Panc1 (cell line): ENCODE results near the gene ARFGAP1. TPM values are rescaled to one million over a fixed set of nuclear protein-coding genes. Genes with fewer than 3 reads are reported as not detected.
A peak's percentile ranks its signal among the peaks of the same experiment; 100 is the strongest.
"Not testable (repeated sequence)": the region's sequence is repeated elsewhere in the genome, so short reads cannot be mapped to it uniquely, and the experiment has no call there.

Experiments used
- ATAC-seq: fragments of 200-7000 bp; cut with Tn5 transposase; 2 replicates; pipeline ENCODE4 v1.9.1; 2020; ENCODE audit warnings: mild to moderate bottlenecking, moderate library complexity
- BruUV-seq: library from RNA; stranded (reverse); fragments of 400-500 nt; replicated peaks from 2 replicates; lab custom pipeline; 2021; lab: Mats Ljungman, UMichigan
- CTCF ChIA-PET: fragments of 300-600 bp; sonication (Branson Sonifier 250); formaldehyde crosslinking; loops from one replicate; lab custom pipeline; 2022; ENCODE audit warnings: antibody characterized with exemption; lab: Charles Lee
- POLR2A ChIA-PET: fragments of 300-600 bp; sonication (Branson Sonifier 250); formaldehyde crosslinking; loops from one replicate; lab custom pipeline; 2022; ENCODE audit warnings: antibody characterized with exemption; lab: Charles Lee
- DNase-seq: peaks from one replicate; pipeline ENCODE4 v3.0.0-alpha.2; 2010; ENCODE audit warnings: low read depth, low spot score
- H3K27ac ChIP-seq: 2 replicates; pipeline ENCODE4 v1.5.1; 2011; ENCODE audit warnings: mild to moderate bottlenecking, low read length, inconsistent platforms
- H3K27me3 ChIP-seq: fragments of 200-500 bp; sonication (Bioruptor generic); 2 replicates; pipeline ENCODE4 v1.6.0; 2014; ENCODE audit warnings: low read length, inconsistent platforms; ENCODE audit not compliant: control insufficient read depth, insufficient read depth
- H3K36me3 ChIP-seq: fragments of 200-500 bp; sonication (Bioruptor generic); 2 replicates; pipeline ENCODE4 v1.5.1; 2014; ENCODE audit warnings: inconsistent platforms, mild to moderate bottlenecking, low read length, moderate library complexity; ENCODE audit not compliant: control insufficient read depth, insufficient read depth
- H3K4me1 ChIP-seq: 2 replicates; pipeline ENCODE4 v1.5.1; 2011; ENCODE audit warnings: inconsistent platforms, mild to moderate bottlenecking, low read length, moderate library complexity; ENCODE audit not compliant: control insufficient read depth, insufficient read depth
- H3K4me3 ChIP-seq, 2 experiments: 2 replicates each; pipeline ENCODE4 v1.5.1; 2011 to 2012; ENCODE audit warnings: low read depth in 2 of 2, low read length in 2 of 2, mild to moderate bottlenecking in 2 of 2, inconsistent platforms in 1 of 2, moderate library complexity in 1 of 2
- H3K9me3 ChIP-seq: fragments of 200-500 bp; sonication (Bioruptor generic); 2 replicates; pipeline ENCODE4 v1.5.1; 2014; ENCODE audit warnings: low read depth, mild to moderate bottlenecking, inconsistent platforms, low read length, moderate library complexity; ENCODE audit not compliant: control insufficient read depth, insufficient read depth
- CTCF ChIP-seq: fragments of 450-650 bp; IDR thresholded peaks from 2 replicates; pipeline ENCODE4 v1.5.1; 2017; ENCODE audit warnings: mild to moderate bottlenecking
- POLR2AphosphoS5 ChIP-seq: IDR thresholded peaks from 2 replicates; pipeline ENCODE4 v1.6.1; 2012; ENCODE audit warnings: mild to moderate bottlenecking, low read depth, low read length, moderate library complexity
- REST ChIP-seq, 2 experiments: IDR thresholded peaks; 2 replicates each; pipeline ENCODE4 v1.6.1; 2011 to 2012; ENCODE audit warnings: low read depth in 2 of 2, control low read depth in 1 of 2, low read length in 1 of 2, mild to moderate bottlenecking in 1 of 2, moderate library complexity in 1 of 2; ENCODE audit not compliant: insufficient read depth in 1 of 2
- SIN3A ChIP-seq: IDR thresholded peaks from 2 replicates; pipeline ENCODE4 v1.6.1; 2012; ENCODE audit warnings: low read depth, mild to moderate bottlenecking, low read length, moderate library complexity, borderline replicate concordance; ENCODE audit not compliant: insufficient read depth
- TCF7L2 ChIP-seq: IDR thresholded peaks from 2 replicates; pipeline ENCODE4 v1.6.1; 2011; ENCODE audit warnings: mild to moderate bottlenecking, low read depth, low read length, inconsistent platforms
- in situ Hi-C: cut with HindIII; loops from 2 replicates; pipeline ENCODE4 v1.10.0; 2016; ENCODE audit warnings: low sequenced_read_pairs, low pct_unique_long_range_greater_than_20kb
- intact Hi-C: fragments of 100-400 bp; cut with micrococcal nuclease; formaldehyde crosslinking; loops from one replicate; pipeline ENCODE4 v1.10.0; 2022; ENCODE audit not compliant: unreplicated experiment
- total RNA-seq: library from RNA; stranded (reverse); gene quantifications from one replicate; pipeline ENCODE4 v1.2.1, GENCODE V29; 2021; ENCODE audit not compliant: unreplicated experiment

Gene ARFGAP1
- total RNA-seq, 1 experiment from 2014 or later = 110 TPM

GRCh38 chr20:63248835-63249591 is 23.6 kb upstream of the ARFGAP1 start:
- Histone ChIP-seq H3K4me1 (peaks cover 25% of the 10 kb centered on the region), H3K4me3 (no peak overlapping the region), H3K36me3 (no peaks in the 10 kb centered on the region), H3K27me3 (no peaks in the 10 kb centered on the region), H3K9me3 (no peaks in the 10 kb centered on the region), H3K27ac (peak overlapping the region; percentile 66)
- POLR2A ChIA-PET = no interaction called here
- intact Hi-C loops (no loop called here), in situ Hi-C loops (no loop called here)
- CTCF ChIA-PET = interaction anchor here (0.7 to 2.2 kb wide), 2 partner anchors 25 to 175 kb away, joined by 3 to 8 read pairs; no protein-coding TSS in a partner anchor
- ATAC-seq (peak; percentile 68), DNase-seq (no peak)
- no peak for TF ChIP-seq TCF7L2
- TF ChIP-seq SIN3A = no peak
- TF ChIP-seq POLR2AphosphoS5 = no peak
- TF ChIP-seq CTCF = no peak
- no peak for TF ChIP-seq REST (IDR thresholded peaks at IDR 0.05; ENCODE audit: insufficient read depth in 1 of 2, low read depth in 2 of 2, low read length in 1 of 2)
- no TSS peak for BruUV-seq

GRCh38 chr20:63249891-63250290 is 22.7 kb upstream of the ARFGAP1 start:
- H3K9me3 ChIP-seq = no peaks in the 10 kb centered on the region
- no TSS peak for BruUV-seq
- H3K36me3 ChIP-seq = no peaks in the 10 kb centered on the region
- CTCF ChIA-PET = no interaction called here
- TF ChIP-seq TCF7L2 = no peak
- no peak for TF ChIP-seq POLR2AphosphoS5
- TF ChIP-seq SIN3A = no peak
- no peak for TF ChIP-seq CTCF
- no peak for TF ChIP-seq REST (IDR thresholded peaks at IDR 0.05; ENCODE audit: insufficient read depth in 1 of 2, low read depth in 2 of 2, low read length in 1 of 2)
- intact Hi-C loops (no loop called here), in situ Hi-C loops (no loop called here)
- no peak overlapping the region for H3K4me3 ChIP-seq
- ATAC-seq (no peak), DNase-seq (no peak)
- peak overlapping the region; percentile 37; the same call in 1 of the 2 replicates for H3K27ac ChIP-seq
- POLR2A ChIA-PET = no interaction called here
- peaks cover 27% of the 10 kb centered on the region for H3K4me1 ChIP-seq
- no peaks in the 10 kb centered on the region; the same call in 1 of the 2 replicates for H3K27me3 ChIP-seq

GRCh38 chr20:63251350-63251749 is 21.3 kb upstream of the ARFGAP1 start:
- POLR2A ChIA-PET, ATAC-seq, BruUV-seq, H3K36me3 ChIP-seq, H3K27ac ChIP-seq, H3K27me3 ChIP-seq, DNase-seq, intact Hi-C loops, H3K4me3 ChIP-seq, H3K9me3 ChIP-seq, in situ Hi-C loops: not testable (repeated sequence)
- H3K4me1 ChIP-seq = peaks cover 28% of the 10 kb centered on the region
- CTCF ChIA-PET = interaction anchor here (4.0 kb wide), 1 partner anchor 28 kb away, joined by 25 read pairs; no protein-coding TSS in a partner anchor
